Upper lobe of left lung (tissue), 4 donors: ENCODE results near the gene PTPRF.

Experiments
- EP300 ChIP-seq, 4 donors: sonication (generic); formaldehyde crosslinking; IDR thresholded peaks; one replicate each; pipeline ENCODE4 v1.5.1; 2017; ENCODE audit warnings: antibody characterized with exemption in 4 of 4, control low read depth in 2 of 4
- POLR2A ChIP-seq, 4 donors: fragments of 450-650 bp; IDR thresholded peaks; one replicate each; pipeline ENCODE4 v1.5.1; 2016 to 2017; ENCODE audit warnings: antibody characterized with exemption in 4 of 4, mild to moderate bottlenecking in 2 of 4
- TF ChIP-seq, protein P1 (sequence below), 6 experiments: fragments of 450-650 bp in 4 of 6; fragments of 200-600 bp in 2 of 6; sonication (generic) in 2 of 6; IDR thresholded peaks; one replicate each; pipeline ENCODE4 v1.5.1; 2016 to 2019; ENCODE audit warnings: antibody characterized with exemption in 6 of 6

DNA sequence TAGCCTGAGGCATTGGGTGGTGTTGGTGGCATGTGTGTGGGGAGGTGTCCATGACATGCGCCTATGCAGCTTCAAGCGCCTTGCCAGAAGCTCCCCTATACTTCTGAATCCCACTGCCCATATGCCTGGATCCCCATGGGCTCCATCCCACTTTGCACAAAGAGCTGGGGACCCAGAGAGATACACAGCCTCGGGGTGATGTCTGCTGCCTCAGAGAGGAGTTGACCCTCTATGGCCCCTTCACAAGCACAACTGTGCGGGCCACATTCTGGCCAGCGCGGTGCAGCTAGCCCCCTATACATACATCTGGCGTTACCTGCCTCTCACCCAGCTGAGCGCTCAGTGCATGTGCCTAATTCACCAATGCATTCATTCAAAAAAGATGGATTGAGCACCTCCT, 9.6 kb upstream of the PTPRF start:
- TF ChIP-seq POLR2A (IDR thresholded peaks at IDR 0.05) (no peak), EP300 (IDR thresholded peaks at IDR 0.05) (no peak)
- TF ChIP-seq, protein P1, sequence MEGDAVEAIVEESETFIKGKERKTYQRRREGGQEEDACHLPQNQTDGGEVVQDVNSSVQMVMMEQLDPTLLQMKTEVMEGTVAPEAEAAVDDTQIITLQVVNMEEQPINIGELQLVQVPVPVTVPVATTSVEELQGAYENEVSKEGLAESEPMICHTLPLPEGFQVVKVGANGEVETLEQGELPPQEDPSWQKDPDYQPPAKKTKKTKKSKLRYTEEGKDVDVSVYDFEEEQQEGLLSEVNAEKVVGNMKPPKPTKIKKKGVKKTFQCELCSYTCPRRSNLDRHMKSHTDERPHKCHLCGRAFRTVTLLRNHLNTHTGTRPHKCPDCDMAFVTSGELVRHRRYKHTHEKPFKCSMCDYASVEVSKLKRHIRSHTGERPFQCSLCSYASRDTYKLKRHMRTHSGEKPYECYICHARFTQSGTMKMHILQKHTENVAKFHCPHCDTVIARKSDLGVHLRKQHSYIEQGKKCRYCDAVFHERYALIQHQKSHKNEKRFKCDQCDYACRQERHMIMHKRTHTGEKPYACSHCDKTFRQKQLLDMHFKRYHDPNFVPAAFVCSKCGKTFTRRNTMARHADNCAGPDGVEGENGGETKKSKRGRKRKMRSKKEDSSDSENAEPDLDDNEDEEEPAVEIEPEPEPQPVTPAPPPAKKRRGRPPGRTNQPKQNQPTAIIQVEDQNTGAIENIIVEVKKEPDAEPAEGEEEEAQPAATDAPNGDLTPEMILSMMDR (IDR thresholded peaks at IDR 0.05), result no peak
